ENCODE results near the gene CDK5RAP2. TPM values are rescaled to one million over a fixed set of nuclear protein-coding genes. Genes with fewer than 3 reads are reported as not detected.

CDK5RAP2 gene
- total RNA-seq, 2 experiments from 2014 or later, result 75.3 to 75.9 TPM

GRCh38 chr9:120436983-120437475 is 142.9 kb downstream of the CDK5RAP2 start:
- CTCF ChIA-PET, result interaction anchor here (0.6 kb wide), 1 partner anchor 40 kb away, joined by 3 read pairs; no protein-coding TSS in a partner anchor
- Mint-ChIP-seq H3K27me3 (no peaks in the 10 kb centered on the region), H3K9me3 (no peaks in the 10 kb centered on the region), H3K4me1 (ENCODE audit: low read depth) (peaks cover 5% of the 10 kb centered on the region), H3K36me3 (peaks cover 56% of the 10 kb centered on the region), H3K4me3 (no peak overlapping the region), H3K27ac (no peak overlapping the region)
- POLR2A ChIA-PET, result no interaction called here
- intact Hi-C loops (cut with micrococcal nuclease), result no loop called here
- no peak for DNase-seq

- ChIA-PET CTCF (no interaction called here), POLR2A (no interaction called here)
- Mint-ChIP-seq H3K9me3 (no peaks in the 10 kb centered on the region), H3K27me3 (no peaks in the 10 kb centered on the region), H3K36me3 (peaks cover 61% of the 10 kb centered on the region), H3K4me1 (ENCODE audit: low read depth) (peaks cover 5% of the 10 kb centered on the region), H3K27ac (no peak overlapping the region), H3K4me3 (no peak overlapping the region)
- no peak for DNase-seq
- intact Hi-C loops (cut with micrococcal nuclease), result no loop called here
Observed at GRCh38 chr9:120436446-120436845, 143.5 kb downstream of the CDK5RAP2 start.

GRCh38 chr9:120435091-120435490 is 144.9 kb downstream of the CDK5RAP2 start:
- Mint-ChIP-seq H3K9me3 (no peaks in the 10 kb centered on the region), H3K36me3 (peaks cover 58% of the 10 kb centered on the region), H3K4me3 (no peak overlapping the region), H3K27ac (no peak overlapping the region), H3K4me1 (ENCODE audit: low read depth) (peaks cover 5% of the 10 kb centered on the region), H3K27me3 (no peaks in the 10 kb centered on the region)
- intact Hi-C loops (cut with micrococcal nuclease), result no loop called here
- DNase-seq, result no peak
- POLR2A ChIA-PET, result no interaction called here
- CTCF ChIA-PET, result no interaction called here

- intact Hi-C loops (cut with micrococcal nuclease), result no loop called here
- ChIA-PET CTCF (no interaction called here), POLR2A (no interaction called here)
- Mint-ChIP-seq H3K4me1 (ENCODE audit: low read depth) (peaks cover 5% of the 10 kb centered on the region), H3K36me3 (peaks cover 54% of the 10 kb centered on the region), H3K27me3 (no peaks in the 10 kb centered on the region), H3K9me3 (no peaks in the 10 kb centered on the region), H3K27ac (no peak overlapping the region), H3K4me3 (no peak overlapping the region)
- no peak for DNase-seq
Observed at GRCh38 chr9:120434532-120434931, 145.4 kb downstream of the CDK5RAP2 start.

GRCh38 chr9:120433701-120434100 is 146.3 kb downstream of the CDK5RAP2 start:
- Mint-ChIP-seq H3K27me3 (no peaks in the 10 kb centered on the region), H3K9me3 (no peaks in the 10 kb centered on the region), H3K4me1 (ENCODE audit: low read depth) (peaks cover 5% of the 10 kb centered on the region), H3K4me3 (no peak overlapping the region), H3K36me3 (peaks cover 47% of the 10 kb centered on the region), H3K27ac (no peak overlapping the region)
- no peak for DNase-seq
- POLR2A ChIA-PET, result no interaction called here
- intact Hi-C loops (cut with micrococcal nuclease), result no loop called here
- CTCF ChIA-PET, result no interaction called here

- ChIA-PET POLR2A (no interaction called here), CTCF (no interaction called here)
- no peaks in the 10 kb centered on the region for H3K27me3 Mint-ChIP-seq
- intact Hi-C loops (cut with micrococcal nuclease), result no loop called here
- DNase-seq, result no peak
- no peak overlapping the region for H3K4me3 Mint-ChIP-seq
- H3K9me3 Mint-ChIP-seq, result no peaks in the 10 kb centered on the region
- H3K4me1 Mint-ChIP-seq (ENCODE audit: low read depth), result peaks cover under 1% of the 10 kb centered on the region
- no peak overlapping the region for H3K27ac Mint-ChIP-seq
- peaks cover 41% of the 10 kb centered on the region for H3K36me3 Mint-ChIP-seq
Observed at GRCh38 chr9:120432600-120432999, 147.4 kb downstream of the CDK5RAP2 start.

- Mint-ChIP-seq H3K9me3 (no peaks in the 10 kb centered on the region), H3K27ac (no peak overlapping the region), H3K36me3 (peaks cover 46% of the 10 kb centered on the region), H3K4me3 (no peak overlapping the region), H3K4me1 (ENCODE audit: low read depth) (no peaks in the 10 kb centered on the region), H3K27me3 (no peaks in the 10 kb centered on the region)
- POLR2A ChIA-PET, result no interaction called here
- DNase-seq, result no peak
- CTCF ChIA-PET, result no interaction called here
- intact Hi-C loops (cut with micrococcal nuclease), result no loop called here
Observed at GRCh38 chr9:120431268-120431667, 148.7 kb downstream of the CDK5RAP2 start.

GRCh38 chr9:120424248-120424647 is 155.7 kb downstream of the CDK5RAP2 start:
- H3K9me3 Mint-ChIP-seq, result no peaks in the 10 kb centered on the region
- H3K27me3 Mint-ChIP-seq, result no peaks in the 10 kb centered on the region
- no peak overlapping the region for H3K27ac Mint-ChIP-seq
- no peaks in the 10 kb centered on the region for H3K4me1 Mint-ChIP-seq (ENCODE audit: low read depth)
- no peak overlapping the region for H3K4me3 Mint-ChIP-seq
- intact Hi-C loops (cut with micrococcal nuclease), result no loop called here
- POLR2A ChIA-PET, result interaction anchor here (0.8 kb wide), 1 partner anchor 11 kb away, joined by 3 read pairs; no protein-coding TSS in a partner anchor
- DNase-seq, result no peak
- peaks cover 39% of the 10 kb centered on the region for H3K36me3 Mint-ChIP-seq
- CTCF ChIA-PET, result interaction anchor here (0.7 kb wide), 1 partner anchor 14 kb away, joined by 3 read pairs; no protein-coding TSS in a partner anchor

- DNase-seq, result no peak
- POLR2A ChIA-PET, result interaction anchor here (0.8 kb wide), 1 partner anchor 11 kb away, joined by 3 read pairs; no protein-coding TSS in a partner anchor
- Mint-ChIP-seq H3K36me3 (peaks cover 39% of the 10 kb centered on the region), H3K27ac (no peak overlapping the region), H3K9me3 (no peaks in the 10 kb centered on the region), H3K27me3 (no peaks in the 10 kb centered on the region), H3K4me1 (ENCODE audit: low read depth) (no peaks in the 10 kb centered on the region), H3K4me3 (no peak overlapping the region)
- intact Hi-C loops (cut with micrococcal nuclease), result no loop called here
- CTCF ChIA-PET, result interaction anchor here (0.7 kb wide), 1 partner anchor 14 kb away, joined by 3 read pairs; no protein-coding TSS in a partner anchor
Observed at GRCh38 chr9:120423812-120424211, 156.2 kb downstream of the CDK5RAP2 start.

GRCh38 chr9:120421977-120422376 is 158.0 kb downstream of the CDK5RAP2 start:
- no peaks in the 10 kb centered on the region for H3K9me3 Mint-ChIP-seq
- ChIA-PET POLR2A (no interaction called here), CTCF (interaction anchor here (1.0 to 1.1 kb wide), 2 partner anchors 17 to 56 kb away, joined by 3 to 4 read pairs; no protein-coding TSS in a partner anchor)
- peaks cover 41% of the 10 kb centered on the region for H3K36me3 Mint-ChIP-seq
- no peak for DNase-seq
- H3K4me1 Mint-ChIP-seq (ENCODE audit: low read depth), result no peaks in the 10 kb centered on the region
- no peak overlapping the region for H3K27ac Mint-ChIP-seq
- H3K4me3 Mint-ChIP-seq, result no peak overlapping the region
- H3K27me3 Mint-ChIP-seq, result no peaks in the 10 kb centered on the region
- intact Hi-C loops (cut with micrococcal nuclease), result no loop called here

GRCh38 chr9:120418315-120418714 is 161.7 kb downstream of the CDK5RAP2 start:
- intact Hi-C loops (cut with micrococcal nuclease), result no loop called here
- no peaks in the 10 kb centered on the region for H3K4me1 Mint-ChIP-seq (ENCODE audit: low read depth)
- CTCF ChIA-PET, result interaction anchor here (0.7 kb wide), 1 partner anchor 40 kb away, joined by 4 read pairs; no protein-coding TSS in a partner anchor

GRCh38 chr9:120416781-120417427 is 163.1 kb downstream of the CDK5RAP2 start:
- H3K27ac Mint-ChIP-seq, result no peak overlapping the region
- no peaks in the 10 kb centered on the region for H3K4me1 Mint-ChIP-seq (ENCODE audit: low read depth)
- no peaks in the 10 kb centered on the region for H3K9me3 Mint-ChIP-seq
- intact Hi-C loops (cut with micrococcal nuclease), result no loop called here
- POLR2A ChIA-PET, result no interaction called here
- no peaks in the 10 kb centered on the region for H3K27me3 Mint-ChIP-seq
- no peak overlapping the region for H3K4me3 Mint-ChIP-seq
- DNase-seq, result no peak
- CTCF ChIA-PET, result no interaction called here
- peaks cover 43% of the 10 kb centered on the region for H3K36me3 Mint-ChIP-seq

More at GRCh38 chr9:120418315-120418714, 161.7 kb downstream of the CDK5RAP2 start:
- Mint-ChIP-seq H3K4me3 (no peak overlapping the region), H3K27ac (no peak overlapping the region), H3K27me3 (no peaks in the 10 kb centered on the region), H3K36me3 (peaks cover 45% of the 10 kb centered on the region), H3K9me3 (no peaks in the 10 kb centered on the region)
- POLR2A ChIA-PET, result no interaction called here
- no peak for DNase-seq
